Non-pigmented ciliary epithelial cell (primary cell): Measurements from ENCODE around the gene DOK4.
A peak's percentile ranks its signal among the peaks of the same experiment; 100 is the strongest.

Experiments
- DNase-seq: peaks from one replicate; pipeline ENCODE4 v3.0.0-alpha.2; 2010; ENCODE audit warnings: low read depth

The DOK4 gene

DNA sequence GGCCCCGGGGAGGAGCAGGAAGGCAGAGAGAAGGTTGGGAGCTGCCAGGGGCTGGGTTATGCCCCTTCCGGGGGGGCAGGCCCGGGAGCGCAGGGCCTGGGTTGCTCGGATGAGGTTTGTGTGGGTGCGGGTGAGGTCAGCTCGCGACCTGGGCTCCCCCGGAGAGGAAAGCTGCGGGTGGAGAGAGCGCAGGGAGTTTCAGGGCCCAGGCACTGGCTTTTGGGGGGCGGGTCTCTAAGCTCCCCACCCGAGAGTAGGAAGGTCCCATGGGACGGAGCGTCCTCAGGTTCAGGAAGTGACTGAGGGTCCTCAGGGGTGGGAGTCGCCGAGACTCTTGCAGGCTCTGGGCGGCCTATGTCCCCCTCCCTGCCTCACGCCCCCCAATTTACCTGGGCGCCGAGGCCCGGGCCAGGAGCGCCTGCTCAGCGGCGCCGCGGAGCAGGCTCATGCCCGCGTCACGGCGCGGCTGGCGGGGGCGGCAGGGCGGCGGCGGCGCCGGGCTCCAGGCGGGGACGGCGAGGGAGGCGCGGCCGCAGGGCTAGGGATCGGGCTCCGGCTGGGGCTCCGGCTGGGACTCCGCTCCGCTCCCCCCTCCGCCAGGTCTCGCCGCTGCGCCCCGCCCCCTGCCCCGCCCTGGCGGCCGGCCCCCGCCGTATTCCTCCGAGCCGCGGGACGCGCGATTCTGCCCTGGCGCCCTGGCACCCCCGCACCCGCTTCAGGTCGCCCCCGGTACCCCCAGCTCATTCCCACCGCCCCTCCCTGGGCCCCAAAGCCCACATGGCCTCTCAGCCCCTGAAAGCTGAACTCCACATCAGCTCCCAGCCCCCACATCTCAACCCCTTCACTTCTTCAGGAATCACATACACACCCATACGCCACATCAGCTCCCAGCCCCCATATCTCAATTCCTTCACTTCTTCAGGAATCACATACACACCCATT is at the start of gene DOK4:
Gene DOK4, minus strand, starts transcription at position 578 of the 942 bp plus-strand sequence. CDS start 6,986 bp downstream, outside the sequence.
- no peak for DNase-seq

DNA sequence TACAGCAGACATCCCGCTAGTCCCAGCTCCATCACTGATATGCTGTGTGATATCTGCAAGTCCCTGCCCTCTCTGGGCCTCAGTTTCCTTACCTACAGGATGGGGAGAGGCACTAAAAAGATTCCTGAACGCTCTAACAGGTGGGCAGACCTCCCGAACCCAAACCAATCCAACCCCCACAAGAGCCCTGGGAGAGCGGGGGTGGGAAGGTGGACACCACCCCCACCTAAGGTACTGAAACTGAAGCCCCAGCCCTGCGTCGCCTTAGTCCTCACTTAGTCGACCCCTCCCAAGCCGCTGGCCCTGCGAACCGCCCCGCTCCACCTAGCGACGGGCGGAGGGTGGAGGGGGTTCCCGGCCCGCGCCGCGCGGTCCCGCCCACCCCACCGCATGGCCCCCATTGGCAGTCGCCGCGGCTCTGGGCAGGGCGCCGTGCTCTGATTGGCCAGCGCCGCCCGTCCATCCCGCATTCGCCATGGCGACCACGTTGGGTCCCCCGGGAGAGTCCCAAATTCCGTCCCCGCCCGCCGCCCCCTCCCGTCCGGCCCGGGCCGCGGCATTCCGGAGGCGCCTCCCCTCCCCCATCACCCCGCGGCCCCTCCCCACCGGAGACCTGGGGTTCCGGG is 49.5 kb upstream of the DOK4 start:
- peak; percentile 46 for DNase-seq

DNA sequence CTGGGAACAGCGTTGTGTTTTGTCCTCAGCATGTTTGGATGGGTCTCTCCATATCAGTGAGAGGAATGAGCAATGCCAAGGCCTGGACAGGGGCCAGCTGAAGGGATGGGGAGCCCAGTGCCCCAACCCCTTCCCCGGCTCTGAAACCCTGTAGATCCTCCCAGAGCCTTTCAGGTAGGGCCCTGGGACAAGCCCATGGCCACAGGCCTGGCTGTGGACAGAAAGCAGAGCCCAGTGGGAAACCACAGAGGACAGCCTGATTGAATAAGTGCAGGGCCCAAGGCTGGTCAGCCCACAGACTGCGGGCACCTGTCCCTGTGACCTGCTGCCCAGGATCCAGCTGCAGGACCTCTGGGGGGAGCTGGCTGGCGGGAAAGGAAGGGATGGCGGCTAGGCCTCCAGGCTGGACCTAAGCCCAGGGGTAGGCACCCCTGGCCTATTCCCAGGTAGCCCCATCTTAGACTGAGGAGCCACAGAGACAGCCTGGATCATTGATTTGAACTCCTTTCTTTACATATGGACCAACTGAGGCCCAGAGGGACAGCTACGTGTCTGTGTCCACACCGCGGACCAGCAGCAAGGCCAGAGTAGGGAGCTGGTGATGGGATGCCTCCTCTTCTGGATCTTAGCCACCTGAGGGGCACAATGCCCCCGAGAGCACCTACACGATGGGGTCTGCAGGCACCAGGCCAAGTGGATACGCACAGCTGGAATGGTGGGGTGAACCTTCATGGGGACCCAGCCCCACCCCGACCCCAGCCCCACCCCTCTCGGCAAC is 48.8 kb upstream of the DOK4 start:
- no peak for DNase-seq

DNA sequence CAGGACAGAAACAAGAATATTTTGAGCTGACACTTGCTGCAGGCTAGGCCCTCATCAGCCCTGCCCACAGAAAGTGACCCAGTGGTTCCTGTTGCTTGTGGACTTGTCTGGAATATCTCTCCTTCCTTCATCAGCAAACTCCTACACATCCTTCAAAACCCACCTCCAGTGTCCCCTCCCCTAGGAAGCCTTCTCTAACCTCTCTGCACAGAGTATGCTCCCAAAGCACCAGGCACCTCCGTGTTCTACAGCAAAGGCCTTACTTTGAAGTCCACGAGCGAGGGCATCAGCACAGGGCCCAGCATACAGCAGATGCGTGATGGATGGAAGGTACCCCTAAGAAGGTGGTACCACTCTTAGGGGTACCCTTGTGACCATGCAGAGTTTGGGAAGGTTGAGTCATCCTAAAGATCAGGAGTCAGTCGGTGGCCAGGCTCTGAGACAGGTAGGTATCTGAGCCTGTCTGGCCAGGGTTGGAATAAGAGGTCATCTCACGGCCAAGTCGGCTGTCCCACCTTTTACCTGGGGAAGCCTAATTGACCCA is 48.1 kb upstream of the DOK4 start:
- no peak for DNase-seq

DNA sequence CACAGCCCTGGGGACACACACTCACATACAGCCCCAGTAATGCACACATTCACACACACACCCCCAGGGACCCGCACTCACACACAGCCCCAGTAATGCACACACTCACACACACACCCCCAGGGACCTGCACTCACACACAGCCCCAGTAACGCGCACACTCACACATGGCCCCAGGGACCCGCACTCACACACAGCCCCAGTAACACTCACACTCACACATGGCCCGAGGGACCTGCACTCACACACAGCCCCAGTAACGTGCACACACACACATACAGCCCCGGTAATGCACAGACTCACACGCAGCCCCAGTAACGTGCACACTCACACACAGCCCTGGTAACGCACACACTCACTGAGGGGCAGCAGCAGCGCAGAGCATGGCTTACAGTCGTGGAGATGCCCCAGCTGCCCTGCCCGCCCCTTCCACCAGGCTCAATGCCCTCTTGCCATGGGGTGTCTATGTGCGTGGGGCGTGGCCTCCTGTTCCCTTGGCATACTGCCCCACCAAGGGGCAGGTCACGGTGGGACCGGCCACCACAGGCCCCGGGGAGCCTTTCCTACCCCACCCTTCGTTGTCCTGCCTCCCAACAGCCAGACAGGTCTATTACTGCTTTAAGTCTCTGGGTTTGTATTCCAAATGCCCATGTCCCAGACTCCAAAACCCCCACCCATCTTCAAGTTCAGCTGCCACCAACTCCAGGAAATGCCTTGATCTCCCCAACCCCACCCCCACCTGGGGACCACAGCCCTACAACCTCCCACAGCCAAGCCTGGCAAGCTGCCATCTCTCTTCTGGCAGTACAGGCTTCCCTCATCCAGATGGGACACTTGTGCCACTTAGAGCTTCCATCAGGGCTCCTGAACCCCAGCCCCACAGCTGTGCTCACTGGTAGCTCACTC is 47.4 kb upstream of the DOK4 start:
- no peak for DNase-seq

DNA sequence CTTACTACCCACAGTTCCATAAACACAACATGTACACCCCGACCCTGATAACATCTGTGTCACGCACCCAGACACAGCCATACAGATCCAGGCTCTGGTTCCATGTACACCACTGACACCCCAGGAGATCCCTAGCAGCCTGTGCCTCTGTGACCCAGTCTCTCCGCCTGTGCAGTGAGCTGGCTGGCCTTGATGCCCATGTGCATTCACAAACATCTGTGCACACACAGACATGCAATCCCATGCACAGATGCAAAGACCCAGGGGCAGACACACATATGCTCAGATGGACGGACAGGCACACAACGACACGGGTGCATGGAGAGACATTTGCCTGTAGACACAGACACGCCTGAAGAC is 46.0 kb upstream of the DOK4 start:
- no peak for DNase-seq

DNA sequence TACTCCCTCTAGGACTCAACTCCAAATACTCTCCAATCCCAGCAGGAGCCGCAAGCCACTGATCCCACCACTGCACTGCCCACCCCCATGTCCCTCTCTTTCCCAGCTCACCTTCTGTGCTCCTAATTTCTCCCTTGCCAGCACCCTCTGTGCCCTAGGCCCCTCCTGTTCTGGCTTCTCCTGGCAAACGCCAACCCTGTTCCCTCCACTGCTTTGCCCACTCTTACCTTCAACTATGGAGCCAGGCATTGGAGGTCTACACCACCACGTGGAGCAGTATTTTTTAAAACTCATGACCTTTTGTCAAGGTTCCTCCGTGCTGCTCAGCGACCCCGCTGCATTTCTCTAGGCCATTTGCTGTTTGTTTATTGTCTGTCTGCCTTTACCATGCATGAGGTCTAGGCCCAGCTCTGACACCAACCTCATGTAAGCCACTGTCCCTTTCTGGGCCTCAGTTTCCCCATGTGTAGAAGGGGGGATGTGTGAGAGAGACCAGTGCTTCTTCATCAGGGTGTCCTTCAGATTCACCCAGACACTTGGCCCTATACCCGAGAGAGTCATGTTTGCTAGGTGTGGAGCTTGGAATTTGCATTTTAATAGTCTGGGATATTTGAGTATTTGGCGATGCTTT is 45.5 kb upstream of the DOK4 start:
- no peak for DNase-seq

DNA sequence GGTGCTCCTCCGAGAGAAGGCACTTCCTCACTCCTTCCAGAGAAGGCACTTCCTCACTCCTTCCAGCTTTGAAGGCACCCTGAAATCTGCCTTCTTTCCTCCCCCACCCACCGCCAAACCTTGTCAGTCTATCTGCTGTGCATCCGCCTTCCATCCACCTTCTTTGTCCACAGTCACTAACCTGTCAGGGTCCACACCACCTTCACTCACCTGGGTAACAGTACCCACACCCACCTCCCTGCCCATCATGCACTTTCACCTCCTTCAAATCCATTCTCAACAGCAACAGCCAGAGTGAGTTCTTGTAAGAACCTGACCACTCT is 44.9 kb upstream of the DOK4 start:
- DNase-seq, result no peak

DNA sequence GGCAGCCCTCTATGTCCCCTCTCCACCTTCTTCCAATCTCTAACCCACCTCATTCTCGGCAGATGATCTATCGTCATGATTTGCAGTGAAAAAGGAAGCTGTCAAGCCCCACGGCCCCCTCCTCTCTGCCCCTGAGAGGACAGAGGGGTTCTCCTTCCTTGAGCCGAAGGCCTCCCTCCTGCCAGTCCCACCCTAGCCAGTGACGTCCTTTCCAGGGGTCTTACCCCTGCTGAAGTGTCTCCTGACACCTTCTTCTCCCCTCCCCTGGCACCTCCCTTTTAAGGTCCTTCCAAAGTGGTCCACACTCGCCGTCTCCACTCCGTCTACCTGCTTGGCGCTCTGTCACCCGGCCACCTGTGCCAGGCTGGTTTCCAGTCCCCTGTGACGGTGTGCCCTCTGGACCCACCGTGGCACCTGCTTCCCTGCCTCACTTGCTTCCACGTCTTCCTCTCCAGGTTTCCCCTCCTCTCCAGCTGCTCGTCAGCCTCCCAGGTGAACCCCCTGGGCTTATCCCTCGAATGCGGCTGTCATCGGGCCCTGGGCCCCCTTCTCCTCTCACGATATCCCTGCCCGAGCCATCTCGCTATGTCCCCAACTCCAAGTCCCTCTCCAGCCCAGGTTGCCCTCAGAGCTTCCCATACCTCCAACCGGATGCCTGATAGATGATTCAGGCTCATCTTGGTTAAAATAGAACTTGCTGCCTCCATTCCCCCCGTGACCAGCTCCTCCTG is 44.4 kb upstream of the DOK4 start:
- DNase-seq, result no peak

DNA sequence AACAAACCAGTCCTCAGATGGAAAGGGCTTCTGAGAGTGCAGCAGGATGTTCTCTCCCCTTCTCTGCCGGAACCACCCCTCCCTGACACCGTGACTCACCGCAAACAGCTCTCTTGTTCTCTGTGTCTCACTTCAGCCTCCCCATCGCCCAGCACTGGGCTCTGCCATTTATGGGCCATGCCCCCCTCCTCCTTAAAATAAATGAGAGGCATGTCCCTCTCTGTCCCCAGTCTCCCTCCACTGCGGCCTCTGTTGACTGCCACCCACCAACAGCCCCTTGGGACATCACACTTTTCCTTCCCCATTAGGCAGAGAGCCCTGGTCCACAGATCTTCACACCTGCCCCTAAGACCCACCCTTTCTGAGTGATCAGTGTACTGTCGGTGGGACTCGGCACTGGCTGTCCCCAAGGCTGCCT is 43.8 kb upstream of the DOK4 start:
- no peak for DNase-seq

DNA sequence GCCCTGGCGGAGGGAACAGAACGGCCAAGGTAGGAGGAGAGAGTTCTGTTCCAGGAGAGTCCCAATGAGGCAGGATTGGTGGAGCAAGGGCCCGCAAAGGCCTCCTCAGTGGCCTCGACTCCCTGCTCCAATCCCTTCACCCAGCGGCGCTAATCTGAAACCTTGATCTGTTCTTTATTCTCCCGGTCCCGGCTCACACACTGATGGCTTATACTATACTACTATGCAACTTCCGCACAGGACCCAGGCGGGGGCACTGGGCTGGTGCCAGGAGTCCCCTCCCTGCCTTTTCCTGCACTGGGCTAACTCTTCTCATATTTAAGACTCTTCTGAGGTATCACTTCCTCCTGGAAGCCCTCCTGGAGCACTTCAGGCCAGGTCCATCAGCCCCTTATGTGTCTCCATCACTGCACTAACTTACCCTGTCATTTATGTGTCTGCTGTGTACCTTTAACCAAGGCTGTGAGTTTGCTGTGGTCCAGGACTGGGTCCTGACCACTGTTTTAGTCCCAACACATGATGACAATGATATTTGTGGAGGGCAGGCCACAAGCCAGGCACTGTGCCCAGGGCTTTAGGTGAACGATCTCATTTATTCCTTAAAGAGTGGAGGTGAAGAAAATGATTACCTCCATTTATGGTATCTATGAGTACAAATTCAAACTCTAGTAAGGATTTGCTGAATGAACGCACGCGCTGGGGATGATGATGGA is 43.3 kb upstream of the DOK4 start:
- no peak for DNase-seq

DNA sequence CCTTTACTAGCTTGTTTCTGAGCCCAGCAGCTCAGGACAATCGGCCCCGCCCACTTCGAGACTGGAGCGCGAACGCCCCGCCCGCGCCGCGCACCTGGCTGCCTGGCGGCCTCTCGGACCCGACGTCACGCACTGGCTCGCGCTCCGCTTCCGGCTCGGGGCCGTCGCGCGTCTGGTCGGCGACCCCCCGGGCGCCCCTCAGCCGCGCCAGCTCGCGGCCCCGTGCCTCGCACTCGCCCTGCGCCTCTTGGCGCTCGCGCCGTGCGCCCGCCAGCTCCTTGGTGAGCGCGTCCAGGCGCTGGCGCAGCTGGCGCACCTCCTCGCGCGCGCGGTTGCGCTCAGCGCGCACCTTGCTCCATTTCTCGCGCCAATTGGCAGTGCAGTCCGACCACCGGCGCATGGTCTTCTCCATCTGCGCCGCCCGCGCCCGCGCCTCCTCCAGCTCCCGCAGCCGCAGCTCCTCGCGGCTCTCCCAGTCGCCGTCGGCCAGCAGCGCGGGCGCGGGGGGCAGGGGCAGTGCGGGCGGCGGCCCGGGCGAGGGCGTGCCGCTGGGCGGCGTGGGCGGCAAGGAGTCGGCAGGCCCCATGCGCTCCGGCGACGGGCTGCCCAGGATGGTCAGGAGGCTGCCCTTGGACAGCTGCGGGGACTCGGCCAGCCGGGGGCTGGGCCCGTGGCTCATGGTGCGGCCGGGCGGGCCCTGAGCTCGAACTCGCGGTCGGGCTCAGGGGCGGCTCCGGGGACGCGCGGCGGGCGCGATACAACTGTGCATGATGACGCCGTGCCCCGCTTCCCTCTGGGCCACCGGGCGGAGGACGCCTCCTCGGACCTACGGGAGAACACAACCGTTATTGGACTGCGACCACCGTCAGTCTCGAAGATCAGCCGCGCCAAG is 42.5 kb upstream of the DOK4 start:
- no peak for DNase-seq

DNA sequence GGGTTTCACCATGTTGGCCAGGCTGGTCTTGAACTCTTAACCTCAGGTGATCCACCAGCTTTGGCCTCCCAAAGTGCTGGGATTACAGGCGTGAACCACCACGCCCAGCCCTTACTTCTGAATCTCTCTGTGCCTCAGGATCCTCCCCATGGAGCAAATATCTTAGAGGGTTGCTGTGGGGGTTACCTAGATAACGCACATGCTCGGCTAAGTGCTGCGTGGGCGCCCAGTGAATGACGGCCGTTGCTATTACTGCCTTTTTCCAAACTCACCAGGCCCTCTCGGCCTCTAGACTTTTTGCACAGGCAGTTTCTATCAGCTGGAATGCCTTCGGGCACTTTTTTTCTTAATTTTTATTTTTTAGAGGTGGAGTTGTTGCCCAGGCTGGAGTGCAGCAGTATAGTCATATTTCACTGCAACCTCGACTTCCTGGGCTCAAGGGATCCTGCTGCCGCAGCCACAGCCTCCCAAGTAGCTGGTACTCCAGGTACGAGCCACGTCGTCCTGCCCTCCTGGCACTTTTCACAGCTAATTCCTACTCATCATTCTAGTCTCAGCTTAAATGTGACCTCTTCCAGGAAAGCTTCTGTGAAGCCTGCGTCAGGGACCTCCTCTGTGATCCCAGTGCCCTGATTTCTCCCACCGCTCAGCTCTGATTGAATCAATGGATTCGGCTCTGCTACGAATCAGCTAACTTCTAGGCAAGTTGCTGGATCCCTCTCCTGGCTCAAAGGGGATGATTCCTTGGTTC is 41.5 kb upstream of the DOK4 start:
- no peak for DNase-seq

DNA sequence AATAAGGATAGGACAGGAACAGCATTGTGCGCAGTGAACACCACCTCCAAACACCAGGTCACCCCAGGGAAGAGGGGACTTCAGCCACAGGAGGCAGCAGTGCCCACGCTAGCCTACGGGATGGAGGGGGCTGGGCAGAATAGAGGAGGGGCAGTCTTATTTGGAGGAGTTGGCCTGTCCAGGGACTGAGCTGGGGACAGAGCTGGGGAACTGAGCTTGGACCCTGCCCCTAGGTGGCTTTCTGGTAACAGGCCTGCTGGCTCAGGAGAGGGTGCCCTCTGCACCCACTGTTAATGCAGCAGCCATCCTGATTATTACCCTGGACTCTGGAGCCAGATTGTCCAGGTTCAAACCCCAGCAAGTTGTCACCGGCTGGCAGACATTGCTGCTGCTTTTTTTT is 40.7 kb upstream of the DOK4 start:
- no peak for DNase-seq

DNA sequence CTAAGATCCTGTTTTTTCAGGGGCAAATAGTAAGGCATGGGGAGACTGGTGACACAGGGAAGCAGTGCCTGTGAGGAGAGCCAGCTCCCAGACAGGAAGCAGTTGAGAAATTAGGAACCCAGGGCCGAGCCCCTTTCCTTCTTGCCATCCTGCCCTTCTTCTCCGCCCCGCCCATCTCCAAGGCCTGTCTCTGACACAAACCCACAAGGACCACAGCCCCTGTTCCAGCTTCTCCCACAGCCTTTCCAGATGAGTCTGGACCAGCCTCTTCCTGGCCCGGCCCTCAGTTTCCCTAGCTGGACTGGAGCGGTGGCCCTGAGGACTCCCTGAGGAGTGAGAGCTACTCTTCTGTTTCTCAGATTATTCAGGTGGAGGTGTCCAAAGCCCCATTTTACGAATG is 40.2 kb upstream of the DOK4 start:
- no peak for DNase-seq

DNA sequence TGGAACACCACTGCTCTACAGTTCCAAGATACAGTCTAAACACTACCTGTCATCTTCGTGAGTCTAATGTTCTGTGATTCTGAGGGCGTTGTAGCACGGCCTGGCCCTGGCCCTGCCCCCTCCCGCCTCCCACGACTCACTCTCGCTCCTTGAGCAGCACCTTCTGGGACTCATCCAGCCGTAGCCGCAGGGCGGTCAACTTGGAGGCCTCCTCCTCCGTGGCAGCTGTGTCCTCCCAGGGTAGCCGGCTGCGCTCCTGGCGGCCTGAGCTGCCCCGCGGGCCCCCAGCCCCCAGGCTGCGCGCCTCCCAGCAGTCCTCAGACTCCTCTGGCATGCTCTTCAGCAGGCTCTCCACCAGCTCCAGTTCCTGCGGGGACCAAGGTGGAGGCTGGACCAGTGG is 39.5 kb upstream of the DOK4 start:
- no peak for DNase-seq

DNA sequence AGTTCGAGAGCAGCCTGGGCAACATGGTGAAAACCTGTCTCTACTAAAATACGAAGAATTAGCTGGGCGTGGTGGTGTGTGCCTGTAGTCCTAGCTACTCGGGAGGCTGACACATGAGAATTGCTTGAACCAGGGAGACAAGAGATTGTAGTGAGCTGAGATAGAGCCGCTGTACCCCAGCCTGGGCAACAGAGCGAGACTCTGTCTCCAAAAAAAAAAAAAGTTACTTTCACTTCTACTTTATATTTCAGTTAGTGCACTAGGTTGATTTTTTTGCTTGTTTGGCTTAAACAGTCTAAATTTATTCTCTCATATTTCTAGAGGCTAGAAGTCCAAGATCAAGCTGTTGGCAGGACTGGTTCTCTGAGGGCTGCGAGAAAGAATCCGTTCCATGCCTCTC is 36.7 kb upstream of the DOK4 start:
- DNase-seq, result no peak

DNA sequence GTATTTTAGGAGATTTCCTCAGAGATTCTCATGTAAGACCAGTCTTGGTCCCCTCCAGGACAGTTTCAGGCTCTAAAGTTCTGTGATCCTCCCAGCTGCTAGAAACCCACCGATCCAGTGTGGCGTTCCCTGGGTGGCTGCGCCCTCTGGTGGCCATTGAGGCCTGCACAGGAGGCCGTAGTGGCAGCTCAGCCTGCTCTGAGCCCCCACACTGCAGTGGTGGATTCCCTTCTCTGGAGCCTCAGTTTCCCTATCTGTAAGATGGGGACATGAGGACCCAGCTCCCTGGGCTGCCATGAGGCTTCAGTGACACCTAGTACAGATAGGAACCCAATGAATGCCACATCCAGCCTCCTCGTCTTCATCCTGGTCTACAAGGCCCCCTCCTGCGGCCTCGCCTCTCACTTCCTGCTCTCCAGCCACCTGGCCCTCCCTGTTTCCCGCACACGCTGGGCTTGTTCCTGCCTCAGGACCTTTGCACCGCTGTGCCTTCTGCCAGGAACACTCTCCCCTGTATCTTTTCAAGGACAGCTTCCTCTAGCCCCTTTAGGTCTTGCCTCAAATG is 33.6 kb upstream of the DOK4 start:
- no peak for DNase-seq
